ENCODE results near the gene RPL37. TPM values are rescaled to one million over a fixed set of nuclear protein-coding genes. Genes with fewer than 3 reads are reported as not detected.

Gene RPL37
- total and polyA plus RNA-seq, 4 donors = 40.5 to 1,326 (median 722) TPM

DNA sequence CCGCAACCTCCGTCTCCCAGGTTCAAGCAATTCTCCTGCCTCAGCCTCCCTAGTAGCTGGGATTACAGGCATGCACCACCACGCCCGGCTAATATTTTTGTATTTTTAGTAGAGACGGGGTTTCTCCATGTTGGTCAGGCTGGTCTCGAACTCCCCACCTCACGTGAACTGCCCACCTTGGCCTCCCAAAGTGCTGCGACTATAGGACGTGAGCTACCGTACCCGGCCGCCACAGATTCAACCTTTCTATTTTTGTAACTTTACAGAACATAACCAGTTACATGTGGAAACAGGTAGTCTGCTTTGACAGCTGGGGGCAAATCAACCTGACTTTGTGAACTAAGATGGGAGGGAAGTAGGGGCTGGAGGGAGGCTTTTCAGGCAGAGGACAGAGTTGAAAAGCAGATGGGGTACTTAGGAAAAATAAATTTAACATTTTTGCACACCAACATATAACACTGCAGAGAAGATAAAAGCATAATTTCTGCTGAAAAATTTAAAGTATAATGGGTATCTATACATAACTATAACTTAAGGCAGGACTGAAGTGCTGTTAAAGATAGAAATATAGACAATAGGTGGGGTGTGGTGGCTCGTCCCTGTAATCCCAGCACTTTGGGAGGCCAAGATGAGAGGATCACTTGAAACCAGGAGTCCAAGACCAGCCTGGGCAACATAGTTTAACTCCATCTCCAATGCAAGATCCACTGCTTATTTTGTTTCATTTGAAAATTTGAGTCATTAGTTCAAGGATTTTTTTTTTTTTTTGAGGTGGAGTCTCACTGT lies 5.1 kb downstream of the RPL37 start:
- no peak overlapping the region for H3K9ac ChIP-seq (ENCODE audit: low read depth in 1 of 2, low read length in 2 of 2)
- H3K27ac ChIP-seq (ENCODE audit: low read depth in 1 of 2, low read length in 2 of 2) = no peak overlapping the region
- H3K36me3 ChIP-seq (ENCODE audit: control insufficient read depth in 4 of 4, insufficient read depth in 3 of 4, low read depth in 1 of 4, low read length in 3 of 4) = peaks cover 20 to 71% (median 61%) of the 10 kb centered on the region in 4 donors
- H3K9me3 ChIP-seq (ENCODE audit: control insufficient read depth in 4 of 4, low read length in 3 of 4) = no peaks in the 10 kb centered on the region
- no peaks in the 10 kb centered on the region for H3K27me3 ChIP-seq (ENCODE audit: control insufficient read depth in 4 of 4, insufficient read depth in 4 of 4, low read length in 3 of 4)
- no peak for TF ChIP-seq JUND (IDR thresholded peaks at IDR 0.05)
- no peak for TF ChIP-seq HNF4A (conservative IDR thresholded peaks at IDR 0.05)
- TF ChIP-seq HNF4G (IDR thresholded peaks at IDR 0.05) = no peak
- TF ChIP-seq ATF3 (IDR thresholded peaks at IDR 0.05) = no peak
- TF ChIP-seq, protein P1, sequence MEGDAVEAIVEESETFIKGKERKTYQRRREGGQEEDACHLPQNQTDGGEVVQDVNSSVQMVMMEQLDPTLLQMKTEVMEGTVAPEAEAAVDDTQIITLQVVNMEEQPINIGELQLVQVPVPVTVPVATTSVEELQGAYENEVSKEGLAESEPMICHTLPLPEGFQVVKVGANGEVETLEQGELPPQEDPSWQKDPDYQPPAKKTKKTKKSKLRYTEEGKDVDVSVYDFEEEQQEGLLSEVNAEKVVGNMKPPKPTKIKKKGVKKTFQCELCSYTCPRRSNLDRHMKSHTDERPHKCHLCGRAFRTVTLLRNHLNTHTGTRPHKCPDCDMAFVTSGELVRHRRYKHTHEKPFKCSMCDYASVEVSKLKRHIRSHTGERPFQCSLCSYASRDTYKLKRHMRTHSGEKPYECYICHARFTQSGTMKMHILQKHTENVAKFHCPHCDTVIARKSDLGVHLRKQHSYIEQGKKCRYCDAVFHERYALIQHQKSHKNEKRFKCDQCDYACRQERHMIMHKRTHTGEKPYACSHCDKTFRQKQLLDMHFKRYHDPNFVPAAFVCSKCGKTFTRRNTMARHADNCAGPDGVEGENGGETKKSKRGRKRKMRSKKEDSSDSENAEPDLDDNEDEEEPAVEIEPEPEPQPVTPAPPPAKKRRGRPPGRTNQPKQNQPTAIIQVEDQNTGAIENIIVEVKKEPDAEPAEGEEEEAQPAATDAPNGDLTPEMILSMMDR (IDR thresholded peaks at IDR 0.05; ENCODE audit: low read depth, low read length, missing input control) = no peak
- no peak for TF ChIP-seq MAX (IDR thresholded peaks at IDR 0.05)
- TF ChIP-seq NR2F2 (IDR thresholded peaks at IDR 0.05) = no peak
- WGBS = 97% methylated on average over 13 of the region's 13 CpGs
- no peak overlapping the region for H3K4me3 ChIP-seq (ENCODE audit: low read depth in 1 of 3, low read length in 3 of 3)
- DNase-seq (ENCODE audit: low spot score) = no peak
- peaks cover 0 to 14% (median 10%) of the 10 kb centered on the region in 4 donors for H3K4me1 ChIP-seq (ENCODE audit: control insufficient read depth in 4 of 4, insufficient read depth in 4 of 4, low read length in 3 of 4)

DNA sequence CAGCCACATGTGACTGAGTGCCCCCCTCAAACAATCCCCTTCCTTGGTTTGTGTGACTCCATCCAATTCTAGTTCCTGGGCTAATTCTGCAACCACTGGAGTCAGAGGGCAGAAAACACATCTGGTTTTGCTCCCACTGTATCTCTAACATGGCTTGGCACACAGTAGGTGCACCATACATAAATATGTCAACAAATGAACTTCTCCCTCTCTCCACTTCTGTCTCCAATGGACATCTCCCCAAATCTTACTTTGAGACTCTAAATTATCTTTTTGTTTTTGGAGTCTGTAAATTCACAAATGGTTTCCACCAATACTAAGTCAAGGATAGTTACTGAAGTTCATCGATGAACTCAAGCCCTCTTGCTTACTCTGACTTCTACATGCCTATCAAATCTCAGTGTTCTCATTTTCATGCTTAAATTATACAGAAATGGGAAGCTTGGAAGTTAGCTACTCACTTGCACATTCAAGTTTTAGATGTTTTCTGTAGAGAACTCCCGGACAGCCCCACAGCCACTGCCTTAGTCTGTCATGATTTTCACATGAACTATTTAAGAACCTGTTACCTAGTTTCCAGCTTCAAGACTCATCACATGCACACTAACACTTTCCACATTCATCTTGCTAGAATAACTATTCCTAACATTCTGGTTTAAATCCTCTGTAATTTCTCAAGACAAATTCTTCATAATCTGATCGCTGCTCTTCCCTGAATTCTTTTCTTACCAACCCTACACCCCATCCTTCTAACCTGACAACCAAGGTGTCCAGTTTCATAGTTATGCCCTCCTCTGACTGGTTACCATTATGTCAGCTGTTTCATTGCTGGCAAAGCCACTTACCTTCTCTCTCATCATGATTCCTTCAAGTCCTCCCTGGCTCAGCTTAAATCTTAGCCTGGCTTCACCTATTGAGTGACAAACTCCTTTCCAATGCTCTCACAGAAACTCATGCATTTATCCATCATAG lies 6.0 kb downstream of the RPL37 start:
- TF ChIP-seq, protein P2, sequence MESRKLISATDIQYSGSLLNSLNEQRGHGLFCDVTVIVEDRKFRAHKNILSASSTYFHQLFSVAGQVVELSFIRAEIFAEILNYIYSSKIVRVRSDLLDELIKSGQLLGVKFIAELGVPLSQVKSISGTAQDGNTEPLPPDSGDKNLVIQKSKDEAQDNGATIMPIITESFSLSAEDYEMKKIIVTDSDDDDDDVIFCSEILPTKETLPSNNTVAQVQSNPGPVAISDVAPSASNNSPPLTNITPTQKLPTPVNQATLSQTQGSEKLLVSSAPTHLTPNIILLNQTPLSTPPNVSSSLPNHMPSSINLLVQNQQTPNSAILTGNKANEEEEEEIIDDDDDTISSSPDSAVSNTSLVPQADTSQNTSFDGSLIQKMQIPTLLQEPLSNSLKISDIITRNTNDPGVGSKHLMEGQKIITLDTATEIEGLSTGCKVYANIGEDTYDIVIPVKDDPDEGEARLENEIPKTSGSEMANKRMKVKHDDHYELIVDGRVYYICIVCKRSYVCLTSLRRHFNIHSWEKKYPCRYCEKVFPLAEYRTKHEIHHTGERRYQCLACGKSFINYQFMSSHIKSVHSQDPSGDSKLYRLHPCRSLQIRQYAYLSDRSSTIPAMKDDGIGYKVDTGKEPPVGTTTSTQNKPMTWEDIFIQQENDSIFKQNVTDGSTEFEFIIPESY (IDR thresholded peaks at IDR 0.05) = no peak
- TF ChIP-seq SP1 (IDR thresholded peaks at IDR 0.05) (no peak), ATF3 (IDR thresholded peaks at IDR 0.05) (no peak)
- H3K27ac ChIP-seq (ENCODE audit: low read depth in 1 of 2, low read length in 2 of 2) = no peak overlapping the region
- peaks cover 20 to 69% (median 61%) of the 10 kb centered on the region in 4 donors for H3K36me3 ChIP-seq (ENCODE audit: control insufficient read depth in 4 of 4, insufficient read depth in 3 of 4, low read depth in 1 of 4, low read length in 3 of 4)
- no peak for DNase-seq (ENCODE audit: low spot score)
- H3K4me3 ChIP-seq (ENCODE audit: low read depth in 1 of 3, low read length in 3 of 3) = no peak overlapping the region
- H3K9ac ChIP-seq (ENCODE audit: low read depth in 1 of 2, low read length in 2 of 2) = no peak overlapping the region
- no peaks in the 10 kb centered on the region for H3K27me3 ChIP-seq (ENCODE audit: control insufficient read depth in 4 of 4, insufficient read depth in 4 of 4, low read length in 3 of 4)
- no peaks in the 10 kb centered on the region for H3K9me3 ChIP-seq (ENCODE audit: control insufficient read depth in 4 of 4, low read length in 3 of 4)
- 97% methylated on average over 3 of the region's 3 CpGs for WGBS
- peaks cover 0 to 10% (median 8%) of the 10 kb centered on the region in 4 donors for H3K4me1 ChIP-seq (ENCODE audit: control insufficient read depth in 4 of 4, insufficient read depth in 4 of 4, low read length in 3 of 4)

Data from liver (tissue), 9 donors.